ENCODE measurements around the gene HEMGN. TPM values are rescaled to one million over a fixed set of nuclear protein-coding genes. Genes with fewer than 3 reads are reported as not detected.
"Not testable (repeated sequence)": the region's sequence is repeated elsewhere in the genome, so short reads cannot be mapped to it uniquely, and the experiment has no call there.

The HEMGN gene
- total RNA-seq, 2 experiments from 2014 or later = 0.69 to 0.99 TPM

DNA sequence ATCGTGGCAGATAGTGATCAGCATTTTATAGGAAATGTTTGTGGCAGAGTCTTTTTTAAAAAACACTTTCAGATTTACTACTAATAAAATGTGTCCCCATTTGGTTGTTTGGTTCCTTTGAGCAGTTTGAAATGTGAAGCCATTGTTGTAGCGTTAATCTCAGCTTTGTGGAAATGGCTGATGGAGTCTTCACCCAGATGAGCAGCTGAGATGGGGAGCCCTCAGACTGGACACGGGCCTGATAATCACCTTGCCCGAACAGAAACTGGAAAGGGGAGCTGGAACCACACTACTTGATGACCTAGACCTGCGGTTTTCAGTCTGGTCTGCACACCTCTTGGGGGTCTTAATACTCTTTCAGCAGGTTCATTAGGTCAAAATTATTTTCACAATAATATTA is 24.6 kb upstream of the HEMGN start:
- intact Hi-C loops (cut with micrococcal nuclease) = no loop called here
- no peak overlapping the region for H3K27ac Mint-ChIP-seq
- peaks cover 4% of the 10 kb centered on the region for H3K27me3 Mint-ChIP-seq
- H3K36me3 Mint-ChIP-seq = no peaks in the 10 kb centered on the region
- ChIA-PET CTCF (interaction anchor here (1.3 kb wide), 1 partner anchor 235 kb away, joined by 3 read pairs; no protein-coding TSS in a partner anchor), POLR2A (no interaction called here)
- H3K9me3 Mint-ChIP-seq = no peaks in the 10 kb centered on the region
- H3K4me3 Mint-ChIP-seq = no peak overlapping the region
- H3K4me1 Mint-ChIP-seq (ENCODE audit: low read depth) = no peaks in the 10 kb centered on the region
- no peak for DNase-seq

DNA sequence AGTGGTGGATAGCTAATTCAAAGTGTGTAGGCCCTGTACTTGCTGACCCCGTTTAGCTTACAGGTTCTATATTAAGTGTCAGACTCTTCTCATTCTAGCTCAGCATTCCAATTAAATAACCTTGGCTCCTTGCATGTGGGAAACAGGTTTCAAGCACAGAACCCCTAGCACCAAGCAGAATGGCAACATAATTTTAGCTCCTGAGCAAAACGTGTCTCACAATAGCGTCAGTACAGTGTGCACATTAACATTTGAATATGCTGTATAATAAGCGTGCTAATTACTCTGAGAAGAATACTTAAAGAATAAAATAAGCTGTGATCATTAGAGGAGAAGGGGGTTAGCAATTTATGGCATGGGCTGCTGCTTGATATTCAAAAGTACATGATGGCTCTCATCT is 24.2 kb upstream of the HEMGN start:
- Mint-ChIP-seq H3K36me3 (no peaks in the 10 kb centered on the region), H3K4me1 (ENCODE audit: low read depth) (no peaks in the 10 kb centered on the region), H3K9me3 (no peaks in the 10 kb centered on the region), H3K27ac (no peak overlapping the region), H3K4me3 (no peak overlapping the region), H3K27me3 (peaks cover 4% of the 10 kb centered on the region)
- DNase-seq = no peak
- intact Hi-C loops (cut with micrococcal nuclease) = no loop called here
- ChIA-PET CTCF (interaction anchor here (1.3 kb wide), 1 partner anchor 234 kb away, joined by 3 read pairs; no protein-coding TSS in a partner anchor), POLR2A (no interaction called here)

DNA sequence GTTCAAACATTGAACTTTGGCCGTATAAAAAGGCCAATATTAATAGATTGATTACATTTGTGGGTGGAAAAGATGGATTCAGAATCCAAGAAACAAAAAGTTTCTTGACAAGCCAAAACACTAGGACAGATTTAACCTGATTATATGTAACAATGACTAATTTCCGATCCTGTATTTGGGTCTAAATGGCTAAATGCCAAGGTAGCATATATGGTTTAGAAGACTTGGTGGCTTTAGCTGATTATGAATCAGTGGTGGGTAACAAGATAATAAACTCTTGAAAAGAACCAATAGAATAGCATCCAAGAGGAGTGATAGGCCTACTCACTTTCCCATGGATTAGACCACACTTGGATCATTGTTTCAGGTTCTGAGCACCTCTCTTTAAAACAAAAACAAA is 23.4 kb upstream of the HEMGN start:
- Mint-ChIP-seq H3K27ac (no peak overlapping the region), H3K9me3 (no peaks in the 10 kb centered on the region), H3K4me1 (ENCODE audit: low read depth) (peaks cover 1% of the 10 kb centered on the region), H3K27me3 (peaks cover 4% of the 10 kb centered on the region), H3K36me3 (no peaks in the 10 kb centered on the region), H3K4me3 (no peak overlapping the region)
- DNase-seq = no peak
- ChIA-PET POLR2A (no interaction called here), CTCF (interaction anchor here (1.3 kb wide), 1 partner anchor 234 kb away, joined by 3 read pairs; no protein-coding TSS in a partner anchor)
- intact Hi-C loops (cut with micrococcal nuclease) = no loop called here

DNA sequence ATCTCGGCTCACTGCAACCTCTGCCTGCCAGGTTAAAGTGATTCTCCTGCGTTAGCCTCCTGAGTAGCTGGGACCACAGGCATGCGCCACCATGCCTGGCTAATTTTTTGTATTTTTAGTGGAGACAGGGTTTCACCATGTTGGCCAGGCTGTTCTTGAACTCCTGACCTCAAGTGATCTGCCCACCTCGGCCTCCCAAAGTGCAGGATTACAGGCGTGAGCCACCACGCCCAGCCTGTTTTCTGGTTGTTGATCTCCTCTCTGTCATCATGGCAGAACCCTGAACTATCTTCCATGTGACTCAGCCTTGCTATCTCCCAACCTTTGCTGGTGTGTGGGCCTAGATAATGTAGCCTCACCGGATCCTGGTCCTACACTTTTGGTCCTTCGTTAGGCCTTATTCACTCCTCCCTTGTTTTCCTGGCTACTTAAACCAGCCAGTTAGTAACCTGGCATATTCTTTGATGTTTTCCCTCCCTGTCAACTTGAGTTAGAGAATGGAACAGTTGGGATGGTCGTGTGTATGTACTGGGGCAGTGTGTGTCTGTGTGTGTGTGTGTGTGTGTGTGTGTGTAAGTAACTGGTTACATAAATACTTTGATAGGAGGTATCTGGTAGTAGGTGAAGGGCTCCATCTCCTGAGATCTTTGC is 22.8 kb upstream of the HEMGN start:
- CTCF ChIA-PET, H3K36me3 Mint-ChIP-seq, POLR2A ChIA-PET: not testable (repeated sequence)

DNA sequence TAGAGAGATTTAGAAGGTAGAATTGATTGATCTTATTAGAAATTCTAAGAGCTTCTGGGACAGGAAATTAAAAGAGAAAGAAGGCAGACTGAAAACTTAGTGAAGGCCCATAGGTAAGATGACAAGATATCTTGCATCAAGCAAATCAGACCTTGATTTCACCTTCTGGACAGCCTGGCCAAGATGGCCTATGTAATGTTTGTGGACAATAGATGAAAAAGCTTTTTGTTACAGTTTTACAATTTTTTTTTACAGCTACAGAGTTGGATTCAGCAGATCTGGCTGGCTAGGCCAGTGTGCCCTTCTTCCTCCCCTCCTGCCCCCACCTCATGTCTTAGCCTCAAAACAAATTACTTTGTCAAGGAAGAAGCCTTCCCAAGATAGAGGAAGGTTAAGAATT is 21.6 kb upstream of the HEMGN start:
- intact Hi-C loops (cut with micrococcal nuclease) = no loop called here
- no peak overlapping the region for H3K27ac Mint-ChIP-seq
- H3K4me1 Mint-ChIP-seq (ENCODE audit: low read depth) = peaks cover 4% of the 10 kb centered on the region
- DNase-seq = no peak
- no peaks in the 10 kb centered on the region for H3K36me3 Mint-ChIP-seq
- POLR2A ChIA-PET = interaction anchor here (2.2 kb wide), 1 partner anchor 23 kb away, joined by 7 read pairs; the partner anchor contains the start of gene ANP32B
- peaks cover 4% of the 10 kb centered on the region for H3K27me3 Mint-ChIP-seq
- no peak overlapping the region for H3K4me3 Mint-ChIP-seq
- no peaks in the 10 kb centered on the region for H3K9me3 Mint-ChIP-seq
- CTCF ChIA-PET = interaction anchor here (0.7 to 8.3 kb wide), 4 partner anchors 23 to 69 kb away, joined by 3 to 92 read pairs (median 3); partner anchors contain the start of genes ANP32B and TRMO

More for the DNA sequence above, 22.8 kb upstream of the HEMGN start:
- H3K9me3 Mint-ChIP-seq; H3K27ac Mint-ChIP-seq; DNase-seq; H3K4me3 Mint-ChIP-seq; intact Hi-C loops (cut with micrococcal nuclease); H3K4me1 Mint-ChIP-seq (ENCODE audit: low read depth); H3K27me3 Mint-ChIP-seq: not testable (repeated sequence)

DNA sequence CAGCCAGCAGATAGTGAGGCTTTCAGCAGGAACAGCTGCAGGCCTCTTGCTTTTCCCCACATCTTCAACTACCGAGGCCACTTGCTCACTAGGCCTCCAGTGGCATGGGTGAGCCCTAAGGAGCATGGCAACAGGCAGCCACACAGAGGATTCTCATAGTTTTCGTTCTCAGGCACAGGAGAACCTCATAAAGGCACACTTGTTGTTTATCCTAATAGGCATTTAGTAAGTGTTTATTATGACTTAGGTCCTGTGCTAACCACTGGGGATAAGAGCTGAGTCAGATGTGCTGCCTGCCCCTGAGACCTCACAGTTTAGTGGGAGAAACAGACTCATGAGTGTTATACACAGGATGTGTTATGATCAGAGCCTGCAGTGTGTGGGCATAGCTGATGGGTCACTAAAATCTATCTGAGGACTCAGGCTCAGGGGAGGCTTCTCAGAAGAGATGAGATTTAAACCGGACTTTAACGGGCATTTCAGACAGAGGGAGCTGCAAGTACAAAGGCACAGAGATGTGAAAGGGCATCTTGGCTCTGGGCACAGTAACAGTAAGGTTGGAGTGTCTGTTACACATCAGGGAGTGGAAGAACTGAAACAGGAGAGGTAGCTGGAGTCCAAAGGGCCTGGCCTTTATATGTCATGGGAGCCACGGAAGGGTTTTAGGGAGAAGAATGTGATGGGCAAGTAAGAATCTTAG is 21.0 kb upstream of the HEMGN start:
- DNase-seq = peak; percentile 20
- POLR2A ChIA-PET = interaction anchor here (2.2 kb wide), 1 partner anchor 23 kb away, joined by 7 read pairs; the partner anchor contains the start of gene ANP32B
- CTCF ChIA-PET = interaction anchor here (0.7 to 8.3 kb wide), 4 partner anchors 24 to 69 kb away, joined by 3 to 92 read pairs (median 3); partner anchors contain the start of genes ANP32B and TRMO
- Mint-ChIP-seq H3K4me3 (no peak overlapping the region), H3K4me1 (ENCODE audit: low read depth) (peaks cover 4% of the 10 kb centered on the region), H3K27me3 (no peaks in the 10 kb centered on the region), H3K27ac (no peak overlapping the region), H3K36me3 (no peaks in the 10 kb centered on the region), H3K9me3 (no peaks in the 10 kb centered on the region)
- intact Hi-C loops (cut with micrococcal nuclease) = no loop called here

DNA sequence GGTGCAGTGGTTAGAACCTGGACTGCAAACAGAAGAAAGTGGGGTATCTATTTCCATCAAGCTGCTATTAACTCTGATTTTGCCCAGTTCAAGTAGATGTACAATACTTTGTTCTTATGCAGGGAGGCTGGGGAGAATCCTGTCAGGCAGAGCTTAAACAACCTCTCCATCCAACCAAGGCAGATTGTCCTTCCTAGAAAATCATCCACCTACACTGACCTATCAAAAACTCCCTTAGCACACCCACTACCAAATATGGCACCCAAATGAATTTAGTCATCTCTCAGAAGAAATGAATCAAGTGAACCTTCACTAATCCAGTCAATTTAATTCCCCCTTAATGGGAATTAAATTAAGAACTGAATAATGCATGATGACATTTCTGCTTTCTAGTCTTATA is 18.4 kb upstream of the HEMGN start:
- Mint-ChIP-seq H3K9me3 (no peaks in the 10 kb centered on the region), H3K4me3 (no peak overlapping the region), H3K4me1 (ENCODE audit: low read depth) (peaks cover 4% of the 10 kb centered on the region), H3K27me3 (no peaks in the 10 kb centered on the region), H3K27ac (no peak overlapping the region), H3K36me3 (peaks cover 1% of the 10 kb centered on the region)
- POLR2A ChIA-PET = no interaction called here
- CTCF ChIA-PET = interaction anchor here (0.9 to 8.3 kb wide), 5 partner anchors 23 to 79 kb away, joined by 3 to 92 read pairs (median 3); partner anchors contain the start of gene TRMO
- intact Hi-C loops (cut with micrococcal nuclease) = no loop called here
- DNase-seq = no peak

DNA sequence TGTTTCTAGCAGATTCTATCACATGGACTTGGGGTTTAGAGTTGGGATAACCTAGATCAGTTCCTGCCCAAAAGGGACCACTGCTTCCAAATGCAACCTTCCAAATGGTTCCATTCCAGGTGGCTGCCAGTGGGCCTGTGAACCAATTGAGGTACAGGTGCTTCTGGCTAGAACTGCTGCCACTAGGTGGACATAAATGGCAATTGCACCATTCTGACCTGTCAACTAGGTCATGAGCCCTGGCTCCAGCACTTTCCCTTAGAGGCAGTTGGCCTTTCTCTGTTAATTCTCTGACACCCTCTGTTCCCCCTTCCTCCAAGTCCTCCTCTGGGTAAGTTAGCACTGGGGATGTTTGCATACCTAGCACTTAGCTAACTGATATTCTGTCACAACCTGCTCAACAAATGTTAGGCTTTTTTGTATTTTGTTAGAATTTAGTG is 16.6 kb upstream of the HEMGN start:
- Mint-ChIP-seq H3K27ac (no peak overlapping the region), H3K36me3 (peaks cover 2% of the 10 kb centered on the region), H3K4me3 (no peak overlapping the region), H3K4me1 (ENCODE audit: low read depth) (peaks cover 4% of the 10 kb centered on the region), H3K27me3 (no peaks in the 10 kb centered on the region), H3K9me3 (no peaks in the 10 kb centered on the region)
- ChIA-PET CTCF (interaction anchor here (0.8 to 8.3 kb wide), 9 partner anchors 10 to 249 kb away, joined by 3 to 92 read pairs (median 4); partner anchors contain the start of gene TRMO), POLR2A (no interaction called here)
- DNase-seq = peak; percentile 66
- intact Hi-C loops (cut with micrococcal nuclease) = loop anchor here (1.0 to 2.0 kb wide), 3 partner anchors 31 to 244 kb away; no protein-coding TSS in a partner anchor

DNA sequence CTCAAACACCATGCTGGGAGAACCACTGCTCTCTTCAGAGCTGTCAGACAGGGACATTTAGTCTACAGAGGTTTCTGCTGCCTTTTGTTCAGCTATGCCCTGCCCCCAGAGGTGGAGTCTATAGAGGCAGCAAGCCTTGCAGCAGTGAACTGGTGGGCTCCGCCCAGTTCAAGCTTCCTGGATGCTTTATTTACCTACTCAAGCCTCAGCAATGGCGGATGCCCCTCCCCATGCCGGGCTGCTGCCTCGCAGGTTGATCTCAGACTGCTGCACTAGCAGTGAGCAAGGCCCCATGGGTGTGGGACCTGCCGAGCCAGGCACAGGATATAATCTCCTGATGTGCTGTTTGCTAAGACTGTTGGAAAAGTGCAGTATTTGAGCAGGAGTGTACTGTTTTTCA is 12.9 kb upstream of the HEMGN start:
- intact Hi-C loops (cut with micrococcal nuclease); H3K27me3 Mint-ChIP-seq; H3K4me1 Mint-ChIP-seq (ENCODE audit: low read depth); H3K4me3 Mint-ChIP-seq; CTCF ChIA-PET; H3K27ac Mint-ChIP-seq; H3K36me3 Mint-ChIP-seq; H3K9me3 Mint-ChIP-seq: not testable (repeated sequence)
- peak; percentile 38 for DNase-seq
- POLR2A ChIA-PET = interaction anchor here (1.8 kb wide), 1 partner anchor 32 kb away, joined by 4 read pairs; the partner anchor contains the start of gene ANP32B

DNA sequence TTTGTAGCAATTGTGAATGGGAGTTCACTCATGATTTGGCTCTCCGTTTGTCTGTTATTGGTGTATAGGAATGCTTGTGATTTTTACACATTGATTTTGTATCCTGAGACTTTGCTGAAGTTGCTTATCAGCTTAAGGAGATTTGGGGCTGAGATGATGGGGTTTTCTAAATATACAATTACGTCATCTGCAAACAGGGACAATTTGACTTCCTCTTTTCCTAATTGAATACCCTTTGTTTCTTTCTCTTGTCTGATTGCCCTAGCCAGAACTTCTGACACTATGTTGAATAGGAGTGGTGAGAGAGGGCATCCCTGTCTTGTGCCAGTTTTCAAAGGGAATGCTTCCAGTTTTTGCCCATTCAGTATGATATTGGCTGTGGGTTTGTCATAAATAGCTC is 9.1 kb upstream of the HEMGN start:
- H3K9me3 Mint-ChIP-seq; H3K36me3 Mint-ChIP-seq; DNase-seq; intact Hi-C loops (cut with micrococcal nuclease); H3K4me3 Mint-ChIP-seq; POLR2A ChIA-PET; H3K27me3 Mint-ChIP-seq; H3K27ac Mint-ChIP-seq; CTCF ChIA-PET; H3K4me1 Mint-ChIP-seq (ENCODE audit: low read depth): not testable (repeated sequence)

DNA sequence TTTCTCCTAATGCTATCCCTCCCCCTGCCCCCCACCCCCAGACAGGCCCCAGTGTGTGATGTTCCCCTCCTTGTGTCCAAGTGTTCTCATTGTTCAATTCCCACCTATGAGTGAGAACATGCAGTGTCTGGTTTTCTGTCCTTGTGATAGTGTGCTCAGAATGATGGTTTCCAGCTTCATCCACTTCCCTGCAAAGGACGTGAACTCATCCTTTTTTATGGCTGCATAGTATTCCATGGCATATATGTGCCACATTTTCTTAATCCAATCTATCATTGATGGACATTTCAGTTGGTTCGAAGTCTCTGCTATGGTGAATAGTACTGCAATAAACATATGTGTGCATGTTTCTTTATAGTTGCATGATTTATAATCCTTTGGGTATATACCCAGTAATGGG is 7.5 kb upstream of the HEMGN start:
- H3K27ac Mint-ChIP-seq; H3K9me3 Mint-ChIP-seq; DNase-seq; POLR2A ChIA-PET; H3K4me3 Mint-ChIP-seq; intact Hi-C loops (cut with micrococcal nuclease); H3K36me3 Mint-ChIP-seq; H3K4me1 Mint-ChIP-seq (ENCODE audit: low read depth); H3K27me3 Mint-ChIP-seq: not testable (repeated sequence)
- CTCF ChIA-PET = interaction anchor here (1.6 kb wide), 1 partner anchor 22 kb away, joined by 5 read pairs; no protein-coding TSS in a partner anchor

DNA sequence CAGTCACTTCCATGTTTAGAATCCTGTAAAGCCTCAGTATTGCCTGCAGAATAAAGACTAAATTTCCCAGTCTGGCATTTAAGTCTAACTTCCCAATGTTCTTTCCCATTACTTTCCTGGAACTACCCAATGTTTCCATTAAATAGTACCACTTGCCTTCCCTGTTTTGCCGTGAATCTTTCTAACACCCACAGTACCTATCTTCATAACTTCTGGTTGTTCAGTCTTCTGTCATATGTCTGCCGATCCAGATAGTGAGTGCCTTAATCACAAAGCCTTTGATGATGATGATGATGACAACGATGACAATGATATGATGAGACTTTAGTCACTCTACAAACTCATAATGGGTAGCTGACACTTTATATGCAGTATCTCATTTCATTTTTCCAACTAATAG is 6.6 kb upstream of the HEMGN start:
- Mint-ChIP-seq H3K4me1 (ENCODE audit: low read depth) (no peaks in the 10 kb centered on the region), H3K4me3 (no peak overlapping the region), H3K9me3 (no peaks in the 10 kb centered on the region), H3K27me3 (no peaks in the 10 kb centered on the region), H3K36me3 (no peaks in the 10 kb centered on the region), H3K27ac (no peak overlapping the region)
- DNase-seq = no peak
- intact Hi-C loops (cut with micrococcal nuclease) = no loop called here
- ChIA-PET CTCF (interaction anchor here (1.6 to 2.5 kb wide), 2 partner anchors 10 to 21 kb away, joined by 5 to 10 read pairs; no protein-coding TSS in a partner anchor), POLR2A (interaction anchor here (0.5 kb wide), 1 partner anchor 1731 kb away, joined by 3 read pairs; no protein-coding TSS in a partner anchor)

Measured in activated CD4-positive, alpha-beta memory T cell treated with anti-CD3 and anti-CD28 coated beads for 36 hours (primary cell).